ENCODE results near the gene STEAP1B. TPM values are rescaled to one million over a fixed set of nuclear protein-coding genes. Genes with fewer than 3 reads are reported as not detected.

The STEAP1B gene
- total RNA-seq, 1 donor from 2014 or later = 1.3 TPM

DNA sequence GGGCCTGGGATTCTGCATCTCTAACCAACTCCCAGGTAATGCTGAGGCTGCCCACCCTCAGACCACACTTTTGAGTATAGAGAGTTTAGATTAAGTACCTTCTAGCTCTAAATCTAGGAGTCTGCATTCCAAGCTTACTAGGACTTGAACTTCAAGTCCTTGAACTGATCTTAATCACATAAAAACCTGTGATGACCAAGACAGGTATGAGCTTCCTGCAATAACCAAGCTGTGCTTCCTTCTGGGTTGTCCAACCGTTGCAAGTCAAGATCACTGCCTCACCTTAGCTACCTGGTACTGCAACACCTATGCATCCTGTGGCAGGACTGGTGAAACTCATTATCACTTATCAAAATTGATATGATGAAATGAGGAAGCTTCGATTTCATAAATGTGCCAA is 110.1 kb downstream of the STEAP1B start:
- Mint-ChIP-seq H3K9me3 (ENCODE audit: unreplicated experiment) (no peaks in the 10 kb centered on the region), H3K27me3 (ENCODE audit: low read depth, unreplicated experiment) (peaks cover 2% of the 10 kb centered on the region), H3K4me3 (ENCODE audit: unreplicated experiment) (no peak overlapping the region), H3K4me1 (ENCODE audit: low read depth, unreplicated experiment) (peaks cover 9% of the 10 kb centered on the region), H3K36me3 (ENCODE audit: low read depth, unreplicated experiment) (no peaks in the 10 kb centered on the region), H3K27ac (ENCODE audit: unreplicated experiment) (no peak overlapping the region)
- no peaks in the 10 kb centered on the region for H3K79me2 ChIP-seq (ENCODE audit: insufficient read depth, low read length)
- no peak overlapping the region for H3K9ac ChIP-seq (ENCODE audit: low read length)
- no peak for DNase-seq (ENCODE audit: low read depth)
- H3K36me3 ChIP-seq (ENCODE audit: insufficient read depth, low read length) = no peaks in the 10 kb centered on the region
- H3K4me3 ChIP-seq (ENCODE audit: insufficient read depth, low read depth, low read length) = no peak overlapping the region
- H3K27me3 ChIP-seq (ENCODE audit: insufficient read depth, low read length) = no peaks in the 10 kb centered on the region
- FAIRE-seq = no peak
- TF ChIP-seq, protein P1, sequence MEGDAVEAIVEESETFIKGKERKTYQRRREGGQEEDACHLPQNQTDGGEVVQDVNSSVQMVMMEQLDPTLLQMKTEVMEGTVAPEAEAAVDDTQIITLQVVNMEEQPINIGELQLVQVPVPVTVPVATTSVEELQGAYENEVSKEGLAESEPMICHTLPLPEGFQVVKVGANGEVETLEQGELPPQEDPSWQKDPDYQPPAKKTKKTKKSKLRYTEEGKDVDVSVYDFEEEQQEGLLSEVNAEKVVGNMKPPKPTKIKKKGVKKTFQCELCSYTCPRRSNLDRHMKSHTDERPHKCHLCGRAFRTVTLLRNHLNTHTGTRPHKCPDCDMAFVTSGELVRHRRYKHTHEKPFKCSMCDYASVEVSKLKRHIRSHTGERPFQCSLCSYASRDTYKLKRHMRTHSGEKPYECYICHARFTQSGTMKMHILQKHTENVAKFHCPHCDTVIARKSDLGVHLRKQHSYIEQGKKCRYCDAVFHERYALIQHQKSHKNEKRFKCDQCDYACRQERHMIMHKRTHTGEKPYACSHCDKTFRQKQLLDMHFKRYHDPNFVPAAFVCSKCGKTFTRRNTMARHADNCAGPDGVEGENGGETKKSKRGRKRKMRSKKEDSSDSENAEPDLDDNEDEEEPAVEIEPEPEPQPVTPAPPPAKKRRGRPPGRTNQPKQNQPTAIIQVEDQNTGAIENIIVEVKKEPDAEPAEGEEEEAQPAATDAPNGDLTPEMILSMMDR (IDR thresholded peaks at IDR 0.05; ENCODE audit: insufficient read depth, low read depth, low read length) = no peak
- no peak for TF ChIP-seq EZH2 (IDR thresholded peaks at IDR 0.05; ENCODE audit: insufficient read depth, low read length)
- no peaks in the 10 kb centered on the region for H3K9me3 ChIP-seq (ENCODE audit: insufficient read depth, low read depth, low read length)
- no peak overlapping the region for H2AFZ ChIP-seq (ENCODE audit: low read depth, low read length)
- H3K27ac ChIP-seq (ENCODE audit: low read depth, low read length) = no peak overlapping the region
- no peak overlapping the region for H3K4me2 ChIP-seq (ENCODE audit: low read length)
- H4K20me1 ChIP-seq (ENCODE audit: insufficient read depth, low read length) = no peaks in the 10 kb centered on the region
- H3K4me1 ChIP-seq (ENCODE audit: insufficient read depth, low read length) = no peaks in the 10 kb centered on the region

DNA sequence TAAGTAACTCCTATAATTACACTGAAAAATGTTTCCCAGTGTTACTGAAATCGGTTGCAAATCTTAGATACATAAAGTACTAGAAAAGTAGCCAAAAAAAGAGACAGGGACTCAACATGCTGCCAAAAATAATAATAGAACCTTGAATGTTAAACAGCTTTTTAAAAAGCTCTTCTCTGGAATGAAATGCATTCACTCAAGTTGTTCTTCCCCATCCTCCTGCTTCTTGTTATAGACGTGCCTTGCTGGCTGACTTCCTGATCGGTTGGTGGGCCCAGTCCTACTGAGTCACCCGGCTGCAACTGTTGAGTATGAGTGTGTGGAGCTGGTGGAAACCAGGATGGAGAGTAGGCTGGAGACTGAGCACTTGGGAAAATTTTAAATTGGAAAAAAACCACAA is 112.4 kb downstream of the STEAP1B start:
- H3K27me3 ChIP-seq (ENCODE audit: insufficient read depth, low read length) = no peaks in the 10 kb centered on the region

DNA sequence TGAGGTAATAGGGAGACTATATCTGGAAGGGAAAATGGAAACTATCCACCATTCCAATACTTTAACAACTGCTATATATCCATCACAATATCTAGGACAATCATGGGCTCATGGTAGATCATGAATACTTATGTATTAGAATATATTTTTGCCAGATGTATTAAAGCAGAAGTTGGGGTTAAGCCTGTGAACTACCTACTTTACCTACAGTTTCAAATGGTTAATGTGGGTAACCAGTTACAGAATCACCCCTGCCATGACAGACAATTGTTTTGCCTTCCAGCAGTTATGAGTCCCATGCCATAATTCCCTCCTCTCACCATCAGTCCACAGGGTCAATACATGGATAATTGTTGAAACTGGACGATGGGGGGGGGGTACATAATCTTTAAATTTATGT is 113.1 kb downstream of the STEAP1B start:
- H2AFZ ChIP-seq (ENCODE audit: low read depth, low read length) = no peak overlapping the region
- DNase-seq (ENCODE audit: low read depth) = no peak
- H3K4me3 ChIP-seq (ENCODE audit: insufficient read depth, low read depth, low read length) = no peak overlapping the region
- Mint-ChIP-seq H3K9me3 (ENCODE audit: unreplicated experiment) (no peaks in the 10 kb centered on the region), H3K27me3 (ENCODE audit: low read depth, unreplicated experiment) (peaks cover 2% of the 10 kb centered on the region), H3K36me3 (ENCODE audit: low read depth, unreplicated experiment) (no peaks in the 10 kb centered on the region), H3K4me1 (ENCODE audit: low read depth, unreplicated experiment) (peaks cover 4% of the 10 kb centered on the region), H3K27ac (ENCODE audit: unreplicated experiment) (no peak overlapping the region), H3K4me3 (ENCODE audit: unreplicated experiment) (no peak overlapping the region)
- no peak overlapping the region for H3K4me2 ChIP-seq (ENCODE audit: low read length)
- H3K36me3 ChIP-seq (ENCODE audit: insufficient read depth, low read length) = no peaks in the 10 kb centered on the region
- no peak overlapping the region for H3K27ac ChIP-seq (ENCODE audit: low read depth, low read length)
- H3K9ac ChIP-seq (ENCODE audit: low read length) = no peak overlapping the region
- H3K9me3 ChIP-seq (ENCODE audit: insufficient read depth, low read depth, low read length) = no peaks in the 10 kb centered on the region
- no peaks in the 10 kb centered on the region for H3K4me1 ChIP-seq (ENCODE audit: insufficient read depth, low read length)
- H3K79me2 ChIP-seq (ENCODE audit: insufficient read depth, low read length) = no peaks in the 10 kb centered on the region
- H3K27me3 ChIP-seq (ENCODE audit: insufficient read depth, low read length) = no peaks in the 10 kb centered on the region
- FAIRE-seq = no peak
- TF ChIP-seq, protein P1 (IDR thresholded peaks at IDR 0.05; ENCODE audit: insufficient read depth, low read depth, low read length) = no peak
- no peak for TF ChIP-seq EZH2 (IDR thresholded peaks at IDR 0.05; ENCODE audit: insufficient read depth, low read length)
- no peaks in the 10 kb centered on the region for H4K20me1 ChIP-seq (ENCODE audit: insufficient read depth, low read length)

More for the DNA sequence above, 112.4 kb downstream of the STEAP1B start:
- no peak overlapping the region for H3K9ac ChIP-seq (ENCODE audit: low read length)
- no peaks in the 10 kb centered on the region for H3K36me3 ChIP-seq (ENCODE audit: insufficient read depth, low read length)
- H3K36me3 Mint-ChIP-seq (ENCODE audit: low read depth, unreplicated experiment) = no peaks in the 10 kb centered on the region
- no peak for FAIRE-seq
- no peaks in the 10 kb centered on the region for H3K79me2 ChIP-seq (ENCODE audit: insufficient read depth, low read length)
- H3K4me2 ChIP-seq (ENCODE audit: low read length) = no peak overlapping the region
- H3K4me3 Mint-ChIP-seq (ENCODE audit: unreplicated experiment) = peak overlapping the region; percentile 1
- no peak overlapping the region for H3K4me3 ChIP-seq (ENCODE audit: insufficient read depth, low read depth, low read length)
- H3K4me1 Mint-ChIP-seq (ENCODE audit: low read depth, unreplicated experiment) = peaks cover 4% of the 10 kb centered on the region
- no peak overlapping the region for H3K27ac ChIP-seq (ENCODE audit: low read depth, low read length)
- no peaks in the 10 kb centered on the region for H3K9me3 ChIP-seq (ENCODE audit: insufficient read depth, low read depth, low read length)
- no peaks in the 10 kb centered on the region for H3K4me1 ChIP-seq (ENCODE audit: insufficient read depth, low read length)
- no peak overlapping the region for H3K27ac Mint-ChIP-seq (ENCODE audit: unreplicated experiment)
- no peaks in the 10 kb centered on the region for H3K9me3 Mint-ChIP-seq (ENCODE audit: unreplicated experiment)
- no peaks in the 10 kb centered on the region for H4K20me1 ChIP-seq (ENCODE audit: insufficient read depth, low read length)
- no peak overlapping the region for H2AFZ ChIP-seq (ENCODE audit: low read depth, low read length)
- peak; percentile 84 for DNase-seq (ENCODE audit: low read depth)
- peaks cover 2% of the 10 kb centered on the region for H3K27me3 Mint-ChIP-seq (ENCODE audit: low read depth, unreplicated experiment)
- TF ChIP-seq, protein P1 (IDR thresholded peaks at IDR 0.05; ENCODE audit: insufficient read depth, low read depth, low read length) = no peak
- TF ChIP-seq EZH2 (IDR thresholded peaks at IDR 0.05; ENCODE audit: insufficient read depth, low read length) = no peak

All from astrocyte (in vitro differentiated cells and primary cell).